ENCODE results near the gene NUTM2F. TPM values are rescaled to one million over a fixed set of nuclear protein-coding genes. Genes with fewer than 3 reads are reported as not detected.
A peak's percentile ranks its signal among the peaks of the same experiment; 100 is the strongest.
"Not testable (repeated sequence)": the region's sequence is repeated elsewhere in the genome, so short reads cannot be mapped to it uniquely, and the experiment has no call there.

The NUTM2F gene
- total and polyA plus RNA-seq, 2 donors (not counting 3 experiments of a cell fraction or from before 2014, with no cell fraction given) = not detected

GRCh38 chr9:94357158-94357557 lies 28.7 kb upstream of the NUTM2F start:
- H2AFZ ChIP-seq (ENCODE audit: low read depth, low read length); POLR2A ChIA-PET; H3K9me1 ChIP-seq (replicated peaks; ENCODE audit: control insufficient read depth, extremely low read depth, insufficient read depth, low read length); CTCF ChIA-PET; H3K4me2 ChIP-seq (ENCODE audit: insufficient read depth, low read length); H3K79me2 ChIP-seq (ENCODE audit: control insufficient read depth, insufficient read depth, low read length); intact Hi-C loops (cut with micrococcal nuclease); H3K9me3 ChIP-seq (replicated peaks; ENCODE audit: control insufficient read depth, insufficient read depth, low read length); dilution Hi-C loops (cut with MboI; ENCODE audit: extremely low pct_ligation_motif_present, low sequenced_read_pairs); H3K27ac ChIP-seq (ENCODE audit: insufficient read depth, low read depth, low read length); H3K36me3 ChIP-seq (ENCODE audit: control insufficient read depth in 2 of 2, extremely low read depth in 1 of 2, insufficient read depth in 2 of 2, low read length in 2 of 2); FAIRE-seq; H3K4me3 ChIP-seq (replicated peaks in 1 of 3; ENCODE audit: insufficient read depth in 1 of 3, low read depth in 1 of 3, low read length in 3 of 3); DNase-seq (ENCODE audit: low read depth, low spot score); H3K27me3 ChIP-seq (ENCODE audit: control insufficient read depth in 2 of 2, insufficient read depth in 2 of 2, low read length in 2 of 2); BruUV-seq (replicated peaks); H3K4me1 ChIP-seq (ENCODE audit: control insufficient read depth, extremely low read depth, insufficient read depth, low read length); H4K20me1 ChIP-seq (replicated peaks; ENCODE audit: control insufficient read depth, extremely low read depth, insufficient read depth, low read length); H3K9ac ChIP-seq (replicated peaks; ENCODE audit: extremely low read depth, insufficient read depth, low read length): not testable (repeated sequence)

GRCh38 chr9:94351901-94352723 lies 23.7 kb upstream of the NUTM2F start:
- H3K4me2 ChIP-seq (ENCODE audit: insufficient read depth, low read length); H3K9me1 ChIP-seq (replicated peaks; ENCODE audit: control insufficient read depth, extremely low read depth, insufficient read depth, low read length); H4K20me1 ChIP-seq (replicated peaks; ENCODE audit: control insufficient read depth, extremely low read depth, insufficient read depth, low read length); H3K9me3 ChIP-seq (replicated peaks; ENCODE audit: control insufficient read depth, insufficient read depth, low read length); dilution Hi-C loops (cut with MboI; ENCODE audit: extremely low pct_ligation_motif_present, low sequenced_read_pairs); CTCF ChIA-PET; FAIRE-seq; H3K36me3 ChIP-seq (ENCODE audit: control insufficient read depth in 2 of 2, extremely low read depth in 1 of 2, insufficient read depth in 2 of 2, low read length in 2 of 2); BruUV-seq (replicated peaks); intact Hi-C loops (cut with micrococcal nuclease); H3K79me2 ChIP-seq (ENCODE audit: control insufficient read depth, insufficient read depth, low read length); H3K4me3 ChIP-seq (replicated peaks in 1 of 3; ENCODE audit: insufficient read depth in 1 of 3, low read depth in 1 of 3, low read length in 3 of 3); H3K4me1 ChIP-seq (ENCODE audit: control insufficient read depth, extremely low read depth, insufficient read depth, low read length); POLR2A ChIA-PET; H3K9ac ChIP-seq (replicated peaks; ENCODE audit: extremely low read depth, insufficient read depth, low read length); DNase-seq (ENCODE audit: low read depth, low spot score); H3K27ac ChIP-seq (ENCODE audit: insufficient read depth, low read depth, low read length); H2AFZ ChIP-seq (ENCODE audit: low read depth, low read length); H3K27me3 ChIP-seq (ENCODE audit: control insufficient read depth in 2 of 2, insufficient read depth in 2 of 2, low read length in 2 of 2): not testable (repeated sequence)

- H3K36me3 ChIP-seq (ENCODE audit: control insufficient read depth in 2 of 2, extremely low read depth in 1 of 2, insufficient read depth in 2 of 2, low read length in 2 of 2); H3K27ac ChIP-seq (ENCODE audit: insufficient read depth, low read depth, low read length); H3K9ac ChIP-seq (replicated peaks; ENCODE audit: extremely low read depth, insufficient read depth, low read length); CTCF ChIA-PET; BruUV-seq (replicated peaks); H3K79me2 ChIP-seq (ENCODE audit: control insufficient read depth, insufficient read depth, low read length); H3K27me3 ChIP-seq (ENCODE audit: control insufficient read depth in 2 of 2, insufficient read depth in 2 of 2, low read length in 2 of 2); H3K4me2 ChIP-seq (ENCODE audit: insufficient read depth, low read length); H4K20me1 ChIP-seq (replicated peaks; ENCODE audit: control insufficient read depth, extremely low read depth, insufficient read depth, low read length); DNase-seq (ENCODE audit: low read depth, low spot score); H3K4me1 ChIP-seq (ENCODE audit: control insufficient read depth, extremely low read depth, insufficient read depth, low read length); H3K4me3 ChIP-seq (replicated peaks in 1 of 3; ENCODE audit: insufficient read depth in 1 of 3, low read depth in 1 of 3, low read length in 3 of 3); H3K9me1 ChIP-seq (replicated peaks; ENCODE audit: control insufficient read depth, extremely low read depth, insufficient read depth, low read length); H2AFZ ChIP-seq (ENCODE audit: low read depth, low read length); POLR2A ChIA-PET; intact Hi-C loops (cut with micrococcal nuclease); dilution Hi-C loops (cut with MboI; ENCODE audit: extremely low pct_ligation_motif_present, low sequenced_read_pairs); H3K9me3 ChIP-seq (replicated peaks; ENCODE audit: control insufficient read depth, insufficient read depth, low read length): not testable (repeated sequence)
- FAIRE-seq = peak; percentile 90
Observed at GRCh38 chr9:94348754-94349153, 20.3 kb upstream of the NUTM2F start.

GRCh38 chr9:94347451-94347850 lies 19.0 kb upstream of the NUTM2F start:
- H4K20me1 ChIP-seq (replicated peaks; ENCODE audit: control insufficient read depth, extremely low read depth, insufficient read depth, low read length); H3K36me3 ChIP-seq (ENCODE audit: control insufficient read depth in 2 of 2, extremely low read depth in 1 of 2, insufficient read depth in 2 of 2, low read length in 2 of 2); H3K9me3 ChIP-seq (replicated peaks; ENCODE audit: control insufficient read depth, insufficient read depth, low read length); H3K27ac ChIP-seq (ENCODE audit: insufficient read depth, low read depth, low read length); H2AFZ ChIP-seq (ENCODE audit: low read depth, low read length); H3K9ac ChIP-seq (replicated peaks; ENCODE audit: extremely low read depth, insufficient read depth, low read length); POLR2A ChIA-PET; BruUV-seq (replicated peaks); H3K4me3 ChIP-seq (replicated peaks in 1 of 3; ENCODE audit: insufficient read depth in 1 of 3, low read depth in 1 of 3, low read length in 3 of 3); intact Hi-C loops (cut with micrococcal nuclease); H3K27me3 ChIP-seq (ENCODE audit: control insufficient read depth in 2 of 2, insufficient read depth in 2 of 2, low read length in 2 of 2); DNase-seq (ENCODE audit: low read depth, low spot score); H3K79me2 ChIP-seq (ENCODE audit: control insufficient read depth, insufficient read depth, low read length); CTCF ChIA-PET; H3K4me1 ChIP-seq (ENCODE audit: control insufficient read depth, extremely low read depth, insufficient read depth, low read length); dilution Hi-C loops (cut with MboI; ENCODE audit: extremely low pct_ligation_motif_present, low sequenced_read_pairs); FAIRE-seq; H3K9me1 ChIP-seq (replicated peaks; ENCODE audit: control insufficient read depth, extremely low read depth, insufficient read depth, low read length); H3K4me2 ChIP-seq (ENCODE audit: insufficient read depth, low read length): not testable (repeated sequence)
